HG02623 (cell line): ENCODE data around the gene DLG2.

Experiments
- ATAC-seq: cut with Tn5 transposase; IDR thresholded peaks from one replicate; pipeline ENCODE4 v1.9.1; 2021; ENCODE audit warnings: moderate library complexity; ENCODE audit not compliant: unreplicated experiment

DLG2 gene

DNA sequence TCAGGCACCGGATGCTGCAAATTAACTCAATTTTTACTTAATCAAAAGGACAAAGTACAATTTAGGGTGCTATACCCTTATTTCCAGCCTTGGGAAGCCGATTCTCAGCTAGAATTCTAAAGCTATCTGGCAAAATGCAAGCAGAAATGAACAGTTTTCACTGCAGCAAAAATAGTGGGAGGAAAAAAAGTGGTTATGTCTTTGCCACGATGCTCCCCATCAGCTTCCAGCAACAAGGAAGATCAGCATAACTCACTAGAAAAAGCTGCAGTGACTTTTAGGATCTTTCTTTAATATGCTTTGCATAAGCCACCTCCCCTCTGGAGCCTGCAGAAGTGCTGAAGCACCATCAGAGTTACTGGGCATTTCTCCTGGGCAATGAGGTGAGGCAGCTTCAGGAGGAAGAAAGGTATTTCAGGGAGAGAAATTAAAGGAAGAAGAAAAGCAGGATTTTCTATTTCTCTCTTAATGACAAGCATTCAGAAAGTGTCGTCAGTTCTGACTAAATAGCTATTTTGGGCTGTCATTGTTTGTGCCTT is 702.9 kb downstream of the DLG2 start:
- no peak for ATAC-seq

DNA sequence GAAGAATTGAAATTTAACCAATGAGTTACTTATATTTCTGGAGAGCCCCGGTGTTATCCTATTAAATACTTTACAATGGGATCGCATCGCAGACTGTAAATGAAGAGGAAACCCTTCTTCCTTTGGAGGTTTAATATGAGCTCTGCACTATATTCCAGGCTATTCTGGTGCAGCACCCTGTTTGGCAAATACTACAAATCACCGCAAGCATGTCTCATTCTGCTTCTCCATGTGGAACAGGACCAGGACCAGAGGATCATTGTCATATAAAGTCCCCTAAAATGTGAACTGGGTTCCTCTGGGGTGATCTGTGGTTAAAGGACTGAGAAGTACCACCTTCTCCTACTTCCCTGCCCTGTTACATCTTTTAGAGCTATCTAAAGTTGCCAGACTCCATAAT is 703.7 kb downstream of the DLG2 start:
- no peak for ATAC-seq

DNA sequence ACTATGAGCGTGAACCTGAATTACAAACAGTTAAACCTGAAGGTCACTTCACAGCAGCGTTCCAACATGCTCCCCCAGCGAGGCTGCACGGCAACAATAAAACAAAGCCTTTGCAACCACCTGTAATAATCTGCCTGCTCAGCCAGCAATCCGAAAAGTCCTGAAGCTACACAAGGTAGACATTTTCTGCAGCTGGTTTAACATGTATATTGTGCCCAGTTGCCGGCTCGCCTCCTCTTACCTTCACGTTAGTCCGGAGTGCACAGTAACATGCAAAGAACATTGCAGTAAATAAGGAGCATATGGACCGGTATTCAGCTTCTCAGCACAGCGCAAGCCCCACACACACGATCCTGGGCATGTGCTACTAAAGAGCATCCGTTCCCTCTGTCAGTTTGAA is 704.3 kb downstream of the DLG2 start:
- no peak for ATAC-seq

DNA sequence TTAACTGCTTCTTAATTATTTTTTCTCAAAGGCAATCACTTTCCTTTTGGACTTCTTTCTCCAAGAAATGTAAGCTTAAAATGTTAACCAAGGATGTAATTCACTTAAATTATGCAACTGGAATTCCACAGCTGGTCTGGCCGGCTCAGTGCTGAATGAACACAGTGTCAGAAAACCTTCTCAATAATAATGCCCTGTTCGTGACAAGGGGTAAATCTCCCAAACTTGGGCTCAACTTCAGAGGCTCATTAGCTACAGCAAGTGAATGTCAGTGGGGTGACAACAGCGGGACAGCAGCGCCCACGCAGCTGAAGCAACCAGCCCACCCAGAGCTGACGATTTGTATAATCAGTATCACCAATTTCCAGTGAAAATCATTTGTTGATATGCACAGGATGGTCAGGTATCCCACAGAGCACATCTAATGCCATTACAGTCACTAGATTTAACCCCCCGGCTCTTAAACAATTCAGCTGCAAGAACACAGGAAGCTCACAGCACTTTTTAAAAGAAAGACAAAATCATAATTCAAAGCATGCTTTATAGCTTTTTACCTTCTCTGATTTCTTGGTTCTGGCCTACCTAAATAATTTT is 704.8 kb downstream of the DLG2 start:
- ATAC-seq: no peak

DNA sequence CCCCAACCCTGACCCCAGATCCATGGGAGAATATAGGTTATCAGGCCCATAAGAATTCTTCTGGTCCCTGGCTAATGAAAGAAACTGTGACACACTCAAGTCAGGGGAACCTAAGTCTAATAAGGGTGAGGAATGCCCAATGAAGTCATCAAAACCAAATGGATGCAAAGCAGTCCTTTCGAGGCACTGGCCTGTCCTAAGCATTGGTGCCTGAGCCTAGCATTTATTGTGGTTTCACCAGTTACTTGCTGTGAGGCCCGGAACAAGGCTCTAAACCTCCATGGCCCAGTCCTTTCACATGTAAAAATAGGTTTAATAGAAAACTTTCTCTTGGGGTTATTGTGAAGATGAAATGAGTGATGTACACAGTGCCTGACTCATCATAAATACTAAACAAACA is 712.6 kb downstream of the DLG2 start:
- no peak for ATAC-seq

DNA sequence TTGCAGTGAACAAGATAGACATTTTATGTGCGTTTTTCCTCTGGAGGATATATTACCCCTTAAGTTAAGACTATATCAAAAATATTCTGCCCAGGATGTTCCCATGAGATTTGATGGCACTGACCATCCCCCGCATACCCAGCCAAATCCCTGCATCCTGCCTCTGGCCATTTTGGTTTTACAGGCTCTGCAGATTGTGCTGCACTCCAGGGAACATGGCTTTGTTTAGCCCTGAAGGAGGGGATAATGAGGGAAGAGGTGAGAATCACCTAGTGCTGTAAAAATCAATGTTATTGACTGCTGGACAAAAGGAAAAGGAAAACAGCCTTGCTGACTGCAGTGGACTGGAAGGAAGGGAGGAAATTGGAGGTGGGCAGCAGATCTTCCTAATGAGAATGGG is 717.4 kb downstream of the DLG2 start:
- ATAC-seq: no peak

DNA sequence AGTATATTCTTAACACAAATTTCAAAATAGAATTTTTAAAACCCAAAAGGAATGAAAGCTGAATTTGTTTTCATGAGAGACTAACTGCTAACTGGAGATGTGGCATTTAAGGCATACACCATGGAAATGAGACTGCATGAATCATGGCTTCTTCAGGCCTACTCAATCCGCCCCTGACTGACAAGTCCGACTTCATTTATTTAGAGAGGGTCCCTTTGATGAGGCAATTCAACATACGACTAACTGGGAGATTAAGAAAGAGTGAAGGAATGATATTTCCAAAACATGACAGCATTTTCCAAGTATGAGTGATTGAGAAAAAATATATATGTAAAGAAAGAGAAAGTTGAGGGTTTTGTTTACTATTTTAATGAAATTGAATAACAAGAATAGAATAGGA is 720.1 kb downstream of the DLG2 start:
- ATAC-seq: no peak

DNA sequence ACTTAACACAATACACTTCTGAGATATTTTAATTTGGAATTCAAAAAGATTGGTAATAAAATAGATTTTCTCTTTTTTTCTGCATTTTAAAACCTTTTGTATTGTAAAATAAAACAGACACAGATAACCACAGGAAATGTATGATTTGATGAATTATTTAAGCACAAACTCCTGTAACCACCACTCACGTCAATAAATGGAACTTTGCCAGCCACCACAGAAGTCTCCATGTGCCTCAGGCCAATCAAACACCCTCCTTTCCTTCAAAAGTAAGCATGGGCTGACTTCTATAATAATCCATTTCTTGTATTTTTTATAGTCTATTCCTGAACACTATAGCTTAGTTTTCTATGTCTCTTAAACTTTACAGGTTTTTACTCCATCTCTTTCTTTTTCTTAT is 721.7 kb downstream of the DLG2 start:
- ATAC-seq: no peak

DNA sequence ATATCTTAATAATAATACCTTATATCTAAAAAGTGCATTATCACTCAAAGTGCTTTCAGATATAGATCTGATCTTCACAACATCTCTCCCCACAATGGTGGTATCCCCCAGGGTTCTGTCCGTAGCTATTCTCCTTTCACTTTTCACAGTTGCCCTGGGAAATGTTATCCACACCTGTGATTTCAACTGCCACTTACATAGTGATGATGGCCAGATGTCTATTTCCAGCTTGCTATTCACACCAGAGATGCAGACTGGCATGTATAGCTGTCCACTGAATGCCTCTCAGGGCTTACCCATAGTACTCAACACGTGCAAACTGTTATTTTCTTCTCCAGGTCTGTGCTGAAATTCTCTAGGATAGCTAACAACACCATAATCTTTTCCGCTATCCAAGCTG is 724.7 kb downstream of the DLG2 start:
- no peak for ATAC-seq

DNA sequence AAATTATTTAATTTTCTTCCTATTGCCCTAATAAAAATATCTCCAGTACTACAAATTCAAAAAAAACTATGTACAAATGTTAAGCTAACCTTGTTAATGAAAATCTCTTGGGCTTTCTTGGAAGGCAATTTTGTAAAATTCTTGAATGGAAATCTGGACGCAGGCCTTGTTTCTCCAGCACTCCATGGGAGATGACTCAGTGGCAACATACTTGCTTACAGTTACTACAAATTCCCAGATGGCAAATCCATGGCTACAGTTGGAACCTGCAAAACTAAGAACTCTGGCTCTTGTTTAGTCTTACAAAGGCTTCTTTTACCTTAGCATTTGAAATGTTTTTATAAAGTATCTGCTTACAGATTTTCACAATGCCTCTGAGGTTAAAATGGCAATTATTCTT is 725.2 kb downstream of the DLG2 start:
- no peak for ATAC-seq

DNA sequence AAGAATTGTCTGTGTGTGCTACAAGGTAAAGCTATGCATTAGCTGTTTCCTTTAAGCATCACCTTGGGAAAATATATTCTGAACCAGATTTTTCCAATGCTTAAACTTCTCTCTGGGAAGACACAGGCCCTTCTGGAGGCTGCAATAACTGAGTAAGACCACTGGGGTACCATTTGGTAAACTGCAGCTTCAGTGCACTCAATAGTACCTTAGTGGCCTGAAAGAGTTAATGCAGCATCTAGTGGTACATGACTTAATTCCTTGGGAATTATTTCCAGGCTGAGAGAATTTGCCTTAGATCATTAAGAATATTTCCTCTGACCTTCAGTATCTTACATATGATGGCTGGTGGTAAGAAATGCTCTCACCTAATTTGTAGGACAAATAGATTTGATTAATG is 727.4 kb downstream of the DLG2 start:
- peak; percentile 57 for ATAC-seq

DNA sequence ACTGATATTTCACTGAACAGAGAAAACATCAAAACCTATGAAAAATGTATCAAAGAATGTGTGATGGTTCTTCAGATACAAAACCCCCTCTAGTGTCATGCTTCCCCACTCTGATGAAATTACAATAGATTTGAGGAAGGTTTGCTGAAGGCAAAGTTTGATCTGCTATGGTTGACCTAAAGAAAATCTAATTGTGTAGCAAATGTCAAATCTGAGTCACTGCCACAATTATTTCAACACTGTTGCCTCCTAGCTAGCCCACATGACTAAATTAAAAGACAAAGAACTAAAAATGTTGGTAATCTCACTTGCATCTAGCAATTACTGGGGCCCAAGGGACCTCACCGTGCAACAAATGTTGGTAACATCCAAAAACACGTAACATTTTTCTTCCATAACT is 728.0 kb downstream of the DLG2 start:
- ATAC-seq: no peak

DNA sequence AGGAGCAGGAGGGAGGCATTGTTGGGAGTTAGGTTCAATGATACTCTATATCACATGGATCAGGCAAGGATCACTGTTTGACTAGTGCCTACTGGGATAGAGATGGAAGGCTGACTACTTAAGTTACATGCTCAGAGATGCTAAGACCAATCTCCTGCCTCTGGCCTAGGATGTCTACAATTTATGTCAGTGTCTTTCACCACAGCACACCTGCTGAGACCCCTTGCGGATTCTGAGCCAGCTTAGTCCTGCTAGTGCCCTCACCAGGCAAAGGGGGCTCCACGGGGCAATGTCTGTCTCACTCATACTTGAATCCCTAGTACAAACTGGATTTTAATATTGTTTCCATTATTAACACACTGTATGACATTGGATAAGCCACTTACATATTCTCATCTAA is 732.5 kb downstream of the DLG2 start:
- no peak for ATAC-seq

DNA sequence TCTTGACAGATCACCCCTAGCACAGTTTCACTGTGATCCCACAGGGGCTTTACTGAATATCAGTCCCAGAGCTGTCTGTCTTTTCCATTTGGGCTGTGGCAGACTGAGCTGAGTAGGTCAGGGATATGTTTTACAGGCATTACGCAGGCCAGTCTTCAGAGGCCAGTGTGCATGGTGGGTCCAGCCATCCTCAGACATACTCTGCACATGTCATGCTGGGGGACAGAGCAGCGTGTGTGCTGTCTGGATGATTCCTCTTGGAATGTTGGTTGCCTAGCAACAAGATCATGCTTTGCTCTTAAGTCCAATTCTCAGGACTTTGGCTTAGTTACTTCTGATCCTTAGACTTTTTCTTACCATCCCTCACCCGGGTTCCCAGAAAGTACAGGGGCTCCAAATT is 736.5 kb downstream of the DLG2 start:
- no peak for ATAC-seq

DNA sequence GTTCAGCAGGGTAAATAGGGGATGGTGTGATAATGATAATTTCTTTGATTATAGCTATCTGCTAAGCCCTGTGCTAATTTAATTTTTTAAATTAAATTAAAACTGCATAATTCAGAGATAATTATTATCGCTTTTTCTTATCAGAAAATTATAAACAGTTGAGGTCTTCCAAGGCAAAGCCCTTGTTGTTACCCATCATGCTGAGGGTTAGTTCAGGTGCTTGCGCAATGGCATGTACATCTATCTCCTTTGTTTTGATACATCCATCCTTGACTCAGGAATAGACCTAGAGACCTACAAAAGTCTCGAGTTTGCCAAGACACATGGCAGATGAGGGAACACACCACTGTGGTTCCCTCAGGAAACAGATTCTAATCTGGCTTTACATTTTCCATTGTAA is 737.6 kb downstream of the DLG2 start:
- no peak for ATAC-seq

DNA sequence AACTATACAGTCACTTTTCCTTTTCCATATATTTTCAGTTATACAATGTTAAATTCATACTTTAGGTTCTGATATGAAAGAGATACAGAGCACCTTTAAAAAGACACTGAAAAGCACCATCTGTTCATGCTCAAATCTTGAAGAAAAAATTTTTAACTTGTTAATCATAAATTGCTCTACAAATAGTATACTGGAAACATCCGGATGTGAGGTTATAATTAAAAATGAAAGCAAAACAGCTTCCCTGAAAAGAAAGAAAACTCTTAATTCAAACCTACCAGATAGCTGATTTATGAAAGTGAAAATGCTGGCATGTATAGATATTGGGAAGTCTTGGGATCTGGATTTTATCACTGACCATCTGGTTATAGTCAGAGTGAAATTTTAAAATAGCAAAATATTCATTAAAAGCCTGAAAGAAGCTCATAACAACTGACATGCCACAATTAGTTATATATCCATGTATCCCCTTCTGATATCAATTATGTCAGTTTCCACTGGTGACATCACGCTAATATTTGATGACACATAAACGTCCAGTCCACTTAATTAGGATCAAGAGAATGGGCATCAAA is 740.0 kb downstream of the DLG2 start:
- ATAC-seq: no peak

DNA sequence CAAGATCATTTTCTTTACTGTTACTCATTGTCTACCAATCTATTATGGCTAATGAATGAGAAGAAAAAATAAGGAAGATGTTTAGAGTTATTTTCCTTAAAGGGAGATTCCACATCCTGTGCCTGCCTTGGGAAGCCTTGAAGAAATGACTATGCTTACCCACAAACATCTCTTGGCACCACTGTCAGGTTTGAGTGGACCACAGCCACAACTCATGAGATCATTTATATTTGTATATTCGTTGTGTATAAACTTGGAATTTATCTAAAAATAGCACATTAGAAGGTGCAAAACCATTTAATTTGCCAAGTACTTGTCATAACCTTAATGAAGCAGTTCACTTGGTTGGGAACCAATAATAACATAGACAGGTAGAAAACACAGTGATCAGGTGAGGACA is 740.8 kb downstream of the DLG2 start:
- ATAC-seq: no peak

DNA sequence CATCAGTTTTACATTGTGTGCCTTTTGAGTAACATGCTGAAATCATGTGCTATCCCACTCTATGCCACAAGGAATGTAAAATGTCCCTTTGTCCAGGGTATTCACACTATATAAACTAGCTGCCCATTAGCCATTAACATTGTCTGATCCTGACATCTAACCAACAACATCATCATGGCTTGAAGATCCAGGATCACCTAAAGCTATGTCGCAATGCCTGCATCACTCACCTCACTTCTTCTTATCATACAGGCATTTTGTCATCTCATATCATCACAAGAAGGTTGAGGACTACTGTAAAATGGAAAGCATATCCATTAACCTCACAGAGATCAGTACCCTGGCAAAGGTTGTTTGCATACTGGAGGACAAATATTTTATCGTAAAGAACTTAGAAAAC is 742.3 kb downstream of the DLG2 start:
- no peak for ATAC-seq

DNA sequence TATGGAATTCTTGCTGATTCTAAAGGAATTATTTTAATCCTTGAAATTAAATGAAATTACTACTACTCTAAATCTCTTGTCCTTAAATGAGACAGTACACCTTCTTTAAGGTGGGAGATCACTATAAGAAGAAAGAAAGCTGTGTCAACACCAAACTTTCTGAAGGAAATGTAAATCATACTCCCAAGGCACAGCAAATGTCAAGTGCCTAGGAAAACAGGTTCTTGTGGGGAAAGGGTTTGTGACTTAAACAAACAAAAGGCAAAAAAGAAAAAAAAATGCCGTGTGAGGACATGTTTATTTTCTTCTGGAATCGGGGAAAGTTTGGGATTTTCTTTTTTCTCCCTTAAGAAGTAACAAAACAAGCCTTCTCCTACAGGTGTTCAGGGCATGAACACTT is 745.1 kb downstream of the DLG2 start:
- ATAC-seq: no peak

DNA sequence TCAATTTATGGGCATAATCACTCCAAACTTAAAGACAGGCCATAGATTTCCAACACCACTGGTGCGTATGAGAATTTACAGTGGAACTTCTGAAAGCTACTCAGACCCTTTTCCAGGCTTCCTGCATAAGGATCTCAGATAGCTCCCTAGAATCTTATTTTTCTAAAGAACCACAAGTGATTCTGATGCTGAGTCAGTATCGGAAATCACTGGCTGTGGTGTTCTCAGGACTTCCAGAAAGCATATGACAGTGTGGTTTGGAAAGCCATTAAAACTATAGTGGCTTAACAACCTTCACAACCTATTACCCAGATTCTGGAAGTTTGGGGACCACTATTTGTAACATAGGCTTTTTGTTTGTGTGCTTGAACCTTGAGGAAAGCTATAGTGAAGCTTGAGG is 756.0 kb downstream of the DLG2 start:
- ATAC-seq: no peak

DNA sequence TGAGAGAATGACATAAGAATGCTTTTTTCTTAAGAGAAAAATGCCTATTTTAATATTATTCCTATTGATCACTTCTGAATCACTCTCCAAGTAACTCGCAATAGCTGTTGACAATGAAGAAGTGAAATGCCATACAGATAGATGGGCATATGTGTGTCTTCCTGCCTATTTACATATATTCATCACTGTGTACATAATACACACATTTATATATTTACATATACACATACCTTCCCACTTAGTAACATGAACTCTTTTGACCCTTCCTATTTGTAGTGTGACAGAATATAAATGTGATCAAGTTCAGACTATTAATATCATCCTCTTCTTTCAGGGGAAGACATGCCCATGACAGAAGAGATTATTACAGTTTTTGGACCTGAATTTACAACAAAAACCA is 756.7 kb downstream of the DLG2 start:
- no peak for ATAC-seq

DNA sequence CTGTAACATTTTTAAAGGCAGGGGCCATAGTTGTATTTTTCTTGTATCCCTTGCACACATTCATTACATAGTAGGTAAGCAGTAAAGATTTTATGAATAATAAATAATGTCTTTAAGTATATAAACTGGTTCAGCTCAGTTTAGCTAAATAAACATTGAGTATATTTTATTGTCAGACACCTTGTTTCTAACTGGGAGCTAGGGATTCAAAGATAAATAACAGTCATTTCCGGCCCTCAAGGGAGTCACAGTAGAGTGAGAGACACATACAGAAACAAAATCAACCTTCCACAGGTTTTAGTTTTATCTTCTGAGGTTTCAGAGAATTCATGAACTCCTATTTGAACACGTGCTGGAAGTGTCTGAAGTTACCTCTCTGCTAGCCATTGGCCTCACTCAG is 760.2 kb downstream of the DLG2 start:
- ATAC-seq: no peak
